Common myeloid progenitor, CD34-positive (primary cell): Measurements from ENCODE around the gene HSP90AA1.

Experiments
- CTCF ChIA-PET: fragments of 350-600 bp; sonication (Branson Sonifier 250); formaldehyde crosslinking; loops from one replicate; lab custom pipeline; 2021; ENCODE audit warnings: antibody characterized with exemption; lab: Charles Lee
- POLR2A ChIA-PET: fragments of 350-600 bp; sonication (Branson Sonifier 250); formaldehyde crosslinking; loops from one replicate; lab custom pipeline; 2021; ENCODE audit warnings: antibody characterized with exemption; lab: Charles Lee
- DNase-seq, 3 donors: peaks; one replicate each; pipeline versions ENCODE4 v3.0.0 to v3.0.0-alpha.2; 2013
- H3K27ac ChIP-seq, 2 experiments: 1 replicate in 1 of 2; 2 replicates in 1 of 2; pipeline ENCODE4 v1.7.0; 2013; ENCODE audit warnings: inconsistent platforms in 2 of 2, low read length in 2 of 2, mild to moderate bottlenecking in 2 of 2, low read depth in 1 of 2, moderate library complexity in 1 of 2; ENCODE audit not compliant: severe bottlenecking in 2 of 2, insufficient read depth in 1 of 2, poor library complexity in 1 of 2
- H3K27me3 ChIP-seq, 5 experiments: replicated peaks in 2 of 5; 1 replicate in 3 of 5; 2 replicates in 2 of 5; pipeline versions ENCODE4 v1.6.1 to v1.7.0; 2013; ENCODE audit warnings: low read length in 4 of 5, mild to moderate bottlenecking in 2 of 5, moderate library complexity in 2 of 5, inconsistent platforms in 1 of 5; ENCODE audit not compliant: insufficient read depth in 5 of 5, control insufficient read depth in 4 of 5
- H3K36me3 ChIP-seq, 4 experiments: 1 replicate in 2 of 4; 2 replicates in 2 of 4; pipeline versions ENCODE4 v1.6.1 to v1.7.0; 2013; ENCODE audit warnings: low read length in 3 of 4, control low read depth in 1 of 4, mild to moderate bottlenecking in 1 of 4; ENCODE audit not compliant: control insufficient read depth in 4 of 4, insufficient read depth in 4 of 4
- H3K4me1 ChIP-seq, 4 experiments: 1 replicate in 3 of 4; 2 replicates in 1 of 4; pipeline versions ENCODE4 v1.6.1 to v1.7.1; 2013; ENCODE audit warnings: low read length in 3 of 4, mild to moderate bottlenecking in 3 of 4, control low read depth in 1 of 4, inconsistent platforms in 1 of 4, moderate library complexity in 1 of 4; ENCODE audit not compliant: control insufficient read depth in 4 of 4, insufficient read depth in 4 of 4; ENCODE audit errors: control extremely low read depth in 1 of 4
- H3K4me3 ChIP-seq, 7 experiments: 1 replicate in 4 of 7; 2 replicates in 3 of 7; pipeline versions ENCODE4 v1.5.1 to v1.7.0; 2013; ENCODE audit warnings: mild to moderate bottlenecking in 7 of 7, low read length in 6 of 7, moderate library complexity in 6 of 7, inconsistent platforms in 2 of 7, low read depth in 2 of 7, control low read depth in 1 of 7; ENCODE audit not compliant: insufficient read depth in 4 of 7, control insufficient read depth in 1 of 7; ENCODE audit errors: extremely low read depth in 1 of 7
- H3K9me3 ChIP-seq, 5 experiments: 1 replicate in 4 of 5; 2 replicates in 1 of 5; pipeline versions ENCODE4 v1.6.1 to v1.7.1; 2013; ENCODE audit warnings: low read length in 4 of 5, mild to moderate bottlenecking in 2 of 5, inconsistent platforms in 1 of 5, low read depth in 1 of 5, moderate library complexity in 1 of 5; ENCODE audit not compliant: control insufficient read depth in 4 of 5, insufficient read depth in 2 of 5; ENCODE audit errors: control extremely low read depth in 1 of 5
- WGBS: methylation state at CpG from one replicate; pipeline ENCODE4 v1.1.5; 2013; ENCODE audit not compliant: insufficient coverage; 5-methylcytosine and 5-hydroxymethylcytosine counted together

The HSP90AA1 gene

GRCh38 chr14:102105369-102105768 is 18.5 kb upstream of the HSP90AA1 start:
- H3K4me1 ChIP-seq = peaks cover 0 to 2% (median 0%) of the 10 kb centered on the region in 4 experiments
- 95% methylated on average over 4 of the region's 4 CpGs for WGBS
- no peaks in the 10 kb centered on the region for H3K27me3 ChIP-seq
- no peak overlapping the region for H3K4me3 ChIP-seq
- ChIA-PET POLR2A (no interaction called here), CTCF (interaction anchor here (1.3 kb wide), 1 partner anchor 49 kb away, joined by 3 read pairs; no protein-coding TSS in a partner anchor)
- H3K9me3 ChIP-seq = peaks cover 0 to 3% (median 0%) of the 10 kb centered on the region in 5 experiments
- no peak for DNase-seq
- no peaks in the 10 kb centered on the region for H3K36me3 ChIP-seq
- no peak overlapping the region for H3K27ac ChIP-seq

- POLR2A ChIA-PET = no interaction called here
- Histone ChIP-seq H3K27me3 (no peaks in the 10 kb centered on the region), H3K9me3 (no peaks in the 10 kb centered on the region), H3K4me3 (no peak overlapping the region), H3K4me1 (peaks cover 0 to 2% (median 0%) of the 10 kb centered on the region in 4 experiments), H3K36me3 (no peaks in the 10 kb centered on the region), H3K27ac (no peak overlapping the region)
- CTCF ChIA-PET = no interaction called here
- WGBS = 89% methylated on average over 6 of the region's 10 CpGs
- peak in 2 of 3 donors; percentile 59 to 65 for DNase-seq
Observed at GRCh38 chr14:102103062-102103695, 16.3 kb upstream of the HSP90AA1 start.

GRCh38 chr14:102097441-102098135 is 10.7 kb upstream of the HSP90AA1 start:
- Histone ChIP-seq H3K4me1 (no peaks in the 10 kb centered on the region), H3K9me3 (no peaks in the 10 kb centered on the region), H3K27ac (no peak overlapping the region), H3K36me3 (no peaks in the 10 kb centered on the region), H3K27me3 (peaks cover 0 to 1% (median 0%) of the 10 kb centered on the region in 5 experiments), H3K4me3 (no peak overlapping the region)
- POLR2A ChIA-PET = interaction anchor here (0.6 kb wide), 1 partner anchor 84 kb away, joined by 4 read pairs; no protein-coding TSS in a partner anchor
- CTCF ChIA-PET = interaction anchor here (1.0 to 6.5 kb wide), 11 partner anchors 9 to 238 kb away, joined by 3 to 90 read pairs (median 5); no protein-coding TSS in a partner anchor
- no peak for DNase-seq
- 100% methylated on average over 5 of the region's 7 CpGs for WGBS

GRCh38 chr14:102096569-102097188 is 9.8 kb upstream of the HSP90AA1 start:
- Histone ChIP-seq H3K27ac (no peak overlapping the region), H3K4me3 (no peak overlapping the region), H3K9me3 (no peaks in the 10 kb centered on the region), H3K27me3 (peaks cover 0 to 1% (median 0%) of the 10 kb centered on the region in 5 experiments), H3K4me1 (no peaks in the 10 kb centered on the region), H3K36me3 (no peaks in the 10 kb centered on the region)
- POLR2A ChIA-PET = interaction anchor here (1.2 kb wide), 1 partner anchor 32 kb away, joined by 4 read pairs; no protein-coding TSS in a partner anchor
- 64% methylated on average over 6 of the region's 12 CpGs for WGBS
- peak; percentile 42 to 63 (median 54) for DNase-seq
- CTCF ChIA-PET = interaction anchor here (0.7 to 6.5 kb wide), 21 partner anchors 9 to 369 kb away, joined by 3 to 90 read pairs (median 4); partner anchors contain the start of gene MOK

- ChIA-PET CTCF (interaction anchor here (0.7 to 6.5 kb wide), 20 partner anchors 8 to 368 kb away, joined by 3 to 90 read pairs (median 4); partner anchors contain the start of gene MOK), POLR2A (interaction anchor here (1.2 kb wide), 2 partner anchors 32 to 62 kb away, joined by 3 to 4 read pairs; no protein-coding TSS in a partner anchor)
- H3K27me3 ChIP-seq = peaks cover 0 to 1% (median 0%) of the 10 kb centered on the region in 5 experiments
- H3K27ac ChIP-seq = no peak overlapping the region
- H3K36me3 ChIP-seq = no peaks in the 10 kb centered on the region
- WGBS = 89% methylated on average over 6 of the region's 8 CpGs
- no peaks in the 10 kb centered on the region for H3K9me3 ChIP-seq
- no peak overlapping the region for H3K4me3 ChIP-seq
- DNase-seq = peak in 1 of 3 donors; percentile 18
- no peaks in the 10 kb centered on the region for H3K4me1 ChIP-seq
Observed at GRCh38 chr14:102095871-102096568, 9.2 kb upstream of the HSP90AA1 start.

- CTCF ChIA-PET = interaction anchor here (0.9 to 6.5 kb wide), 13 partner anchors 11 to 210 kb away, joined by 3 to 90 read pairs (median 4); partner anchors contain the start of gene MOK
- 92% methylated on average over 5 of the region's 6 CpGs for WGBS
- no peak overlapping the region for H3K27ac ChIP-seq
Observed at GRCh38 chr14:102095231-102095870, 8.5 kb upstream of the HSP90AA1 start.

More at GRCh38 chr14:102095231-102095870, 8.5 kb upstream of the HSP90AA1 start:
- DNase-seq = no peak
- Histone ChIP-seq H3K27me3 (peaks cover 0 to 1% (median 0%) of the 10 kb centered on the region in 5 experiments), H3K4me3 (no peak overlapping the region), H3K4me1 (no peaks in the 10 kb centered on the region), H3K36me3 (no peaks in the 10 kb centered on the region), H3K9me3 (no peaks in the 10 kb centered on the region)
- POLR2A ChIA-PET = interaction anchor here (1.2 kb wide), 1 partner anchor 61 kb away, joined by 3 read pairs; no protein-coding TSS in a partner anchor
